Measurements from ENCODE around the gene KATNBL1. TPM values are rescaled to one million over a fixed set of nuclear protein-coding genes. Genes with fewer than 3 reads are reported as not detected.
"Not testable (repeated sequence)": the region's sequence is repeated elsewhere in the genome, so short reads cannot be mapped to it uniquely, and the experiment has no call there.

KATNBL1 gene
- total RNA-seq, 1 donor from 2014 or later = 12.0 TPM

DNA sequence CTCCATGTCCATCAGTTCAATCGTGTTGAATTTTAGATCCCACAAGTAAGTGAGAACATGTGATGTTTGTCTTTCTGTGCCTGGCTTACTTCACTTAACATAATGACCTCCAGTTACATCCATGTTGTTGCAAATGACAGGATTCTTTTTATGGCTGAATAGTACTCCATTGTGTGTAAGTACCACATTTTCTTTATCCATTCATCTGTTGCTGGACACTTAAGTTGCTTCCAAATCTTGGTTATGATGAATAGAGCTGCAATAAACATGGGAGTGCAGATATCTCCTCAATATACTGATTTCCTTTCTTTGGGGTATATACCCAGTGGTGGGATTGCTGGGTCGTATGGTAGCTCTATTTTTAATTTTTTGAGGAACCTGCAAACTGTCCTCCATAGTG lies 89.5 kb downstream of the KATNBL1 start:
- not testable (repeated sequence) for ATAC-seq; DNase-seq (ENCODE audit: low spot score)

DNA sequence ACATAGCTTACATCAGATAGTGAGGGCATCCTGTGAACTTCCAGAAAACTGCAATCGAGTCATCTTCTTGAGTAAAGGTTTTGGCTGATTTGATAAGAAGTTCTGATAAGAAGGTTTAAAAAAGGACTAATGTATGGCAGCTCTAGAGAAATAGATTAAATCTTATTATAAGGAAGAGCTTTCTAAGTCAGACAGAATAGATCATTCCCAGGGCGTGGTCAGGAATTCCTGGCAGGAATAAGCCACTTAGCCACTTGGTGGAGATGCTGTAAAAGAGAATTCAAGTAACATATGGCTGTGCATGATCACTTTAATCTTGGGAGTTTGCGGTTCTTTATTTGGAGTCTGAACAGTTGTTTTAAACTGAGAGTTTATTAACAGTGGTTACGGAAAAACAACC lies 90.6 kb downstream of the KATNBL1 start:
- no peak for DNase-seq (ENCODE audit: low spot score)
- ATAC-seq = no peak

DNA sequence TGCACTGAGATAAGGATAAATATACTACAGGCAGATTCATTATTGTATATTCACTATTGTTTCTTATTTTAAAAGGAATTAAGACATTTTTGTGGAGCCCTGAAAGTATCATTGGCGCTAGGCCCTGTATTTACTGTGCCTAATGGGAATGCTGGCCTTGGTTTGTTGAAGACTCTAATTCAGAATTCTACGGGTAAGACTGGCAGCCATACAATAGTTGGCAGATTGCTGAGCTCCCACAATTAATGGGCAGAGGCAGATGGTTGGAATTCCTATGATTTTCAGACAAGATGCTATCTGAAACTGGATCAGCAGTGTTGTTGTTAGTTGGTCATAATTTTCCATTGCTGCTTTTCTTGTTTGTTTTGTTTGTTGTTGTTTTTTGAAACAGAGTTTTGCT lies 93.3 kb downstream of the KATNBL1 start:
- ATAC-seq (no peak), DNase-seq (ENCODE audit: low spot score) (no peak)

DNA sequence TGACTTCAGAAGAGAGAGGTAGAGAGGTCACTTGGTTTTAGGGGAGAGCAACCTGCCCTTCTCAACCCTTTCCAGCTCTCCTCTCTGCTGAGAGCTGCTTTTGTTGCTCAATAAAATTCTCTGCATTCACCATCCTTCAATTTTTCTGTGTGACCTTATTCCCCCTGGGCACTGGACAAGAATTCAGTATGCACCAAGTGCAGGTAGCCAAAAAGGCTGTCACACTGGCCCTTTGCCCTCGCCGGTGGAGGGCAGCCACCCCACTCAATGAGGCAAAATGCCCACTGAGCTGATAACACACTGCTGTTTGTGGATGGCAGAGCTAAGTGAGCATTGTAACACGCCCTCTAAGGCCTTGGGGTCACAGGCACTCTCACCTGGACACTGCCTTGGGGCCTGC lies 95.2 kb downstream of the KATNBL1 start:
- peak; percentile 93 for ATAC-seq
- peak; percentile 80 for DNase-seq (ENCODE audit: low spot score)

DNA sequence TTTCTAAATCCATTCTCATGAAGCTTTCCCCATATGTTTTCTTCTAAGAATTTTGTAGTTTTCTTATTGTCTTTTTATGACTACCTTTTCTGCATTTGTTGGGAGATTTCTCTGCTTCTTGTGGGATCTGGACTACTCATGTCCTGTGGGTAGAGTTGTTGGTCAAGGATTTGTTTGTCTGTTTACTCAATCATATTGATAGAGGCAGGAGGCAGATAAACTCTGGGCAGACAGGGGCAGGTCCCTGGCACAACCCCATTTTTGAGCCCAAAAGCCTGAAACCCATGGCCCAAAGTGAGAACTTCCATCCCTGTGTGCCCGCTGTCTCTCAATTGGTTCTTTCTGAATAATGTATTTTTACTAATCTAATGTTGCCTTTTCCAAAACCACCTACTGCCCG lies 95.7 kb downstream of the KATNBL1 start:
- no peak for DNase-seq (ENCODE audit: low spot score)
- ATAC-seq = peak; percentile 38

DNA sequence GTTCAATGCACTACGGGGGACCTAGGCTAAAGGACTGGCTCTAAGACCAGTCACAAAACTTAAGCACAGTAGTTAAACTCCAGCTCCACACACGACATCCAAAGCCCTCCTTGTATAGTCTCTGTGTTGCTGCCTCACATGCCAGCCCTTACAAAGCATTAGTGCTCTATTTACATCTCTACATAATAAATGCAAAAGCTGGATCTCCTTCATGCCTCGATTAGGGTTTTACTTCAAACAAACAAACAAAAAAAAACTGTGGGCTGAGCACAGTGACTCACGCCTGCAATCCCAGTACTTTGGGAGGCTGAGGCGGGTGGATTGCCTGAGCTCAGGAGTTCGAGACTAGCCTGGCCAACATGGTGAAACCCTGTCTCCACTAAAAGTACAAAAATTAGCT lies 98.4 kb downstream of the KATNBL1 start:
- DNase-seq (ENCODE audit: low spot score) = no peak

DNA sequence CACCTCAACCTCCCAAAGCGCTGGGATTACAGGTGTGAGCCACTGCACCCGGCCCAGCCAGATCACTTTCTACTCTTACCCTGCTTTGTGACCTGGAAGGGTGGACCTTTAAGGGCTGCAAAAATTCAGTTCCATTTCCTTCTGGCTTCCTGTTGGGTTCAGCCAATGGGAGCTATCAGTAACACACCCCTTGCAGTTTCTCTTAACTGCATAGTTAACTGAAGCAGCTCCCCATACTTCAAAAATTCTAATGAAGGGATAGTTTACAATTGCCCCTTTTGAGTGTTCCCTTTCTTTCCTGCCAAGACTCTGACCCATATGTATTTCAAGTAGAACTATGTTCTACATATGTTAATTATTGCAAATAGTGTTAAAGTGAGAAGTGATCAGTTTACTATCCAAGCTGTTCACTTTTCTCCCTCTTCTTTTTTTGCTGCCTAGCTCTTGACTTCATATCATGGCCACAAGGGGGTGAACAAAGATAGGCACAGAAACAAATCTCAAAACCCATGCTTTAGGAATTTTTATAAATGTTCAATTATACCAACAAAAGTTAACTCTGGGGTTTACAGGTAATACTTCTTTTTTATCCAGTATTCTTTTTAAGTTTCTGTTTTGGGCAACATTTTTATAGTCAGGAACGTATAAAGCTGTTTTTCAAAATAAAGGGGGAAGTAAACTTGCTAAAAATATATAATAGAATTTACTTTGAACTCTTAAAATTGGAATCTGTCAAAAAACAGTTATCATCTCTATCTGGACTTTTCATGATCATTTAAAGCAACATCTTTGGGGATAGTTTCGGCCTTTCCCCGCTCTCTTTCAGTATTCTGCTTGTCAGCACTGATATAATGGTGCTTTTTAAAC lies 99.9 kb downstream of the KATNBL1 start:
- DNase-seq (ENCODE audit: low spot score) (no peak), ATAC-seq (peak; percentile 70)

More for the DNA sequence above, 98.4 kb downstream of the KATNBL1 start:
- ATAC-seq = no peak

DNA sequence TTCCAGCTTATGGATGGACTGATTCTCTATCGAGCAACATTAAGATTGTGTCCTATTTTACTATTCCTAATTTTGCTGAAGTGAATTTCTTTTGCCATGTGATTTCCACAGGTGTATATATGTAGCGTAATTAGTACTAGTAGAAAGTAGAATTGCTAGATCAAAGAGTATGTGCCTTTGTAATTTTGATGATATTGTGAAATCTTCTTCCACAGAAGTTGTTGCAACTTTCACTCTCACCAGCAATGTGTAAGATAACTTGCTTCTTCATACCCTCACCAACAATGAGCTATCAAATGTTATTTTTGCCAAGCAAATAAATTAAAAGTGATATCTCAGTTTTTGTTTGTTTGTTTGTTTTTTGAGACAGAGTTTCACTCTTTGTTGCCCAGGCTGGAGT lies 102.6 kb downstream of the KATNBL1 start:
- ATAC-seq = no peak
- DNase-seq (ENCODE audit: low spot score) = no peak

DNA sequence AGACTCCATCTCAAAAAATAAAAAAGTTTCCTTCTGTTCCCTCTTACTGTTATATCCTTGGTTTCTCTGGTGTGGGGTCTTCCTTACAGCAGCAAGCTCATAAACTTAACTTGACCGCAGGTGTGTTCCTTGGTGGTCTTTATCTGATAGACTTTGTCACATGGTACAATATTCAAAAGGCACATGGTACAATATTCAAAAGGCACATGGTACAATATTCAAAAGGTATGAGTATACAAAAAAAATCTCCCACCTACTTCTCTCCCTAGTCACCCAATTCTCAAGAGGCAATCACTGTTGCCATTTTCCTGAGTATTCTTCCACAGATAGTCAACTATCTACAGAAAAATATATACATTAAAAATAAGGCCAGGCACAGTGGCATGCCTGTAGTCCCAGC lies 103.5 kb downstream of the KATNBL1 start:
- ATAC-seq = no peak

DNA sequence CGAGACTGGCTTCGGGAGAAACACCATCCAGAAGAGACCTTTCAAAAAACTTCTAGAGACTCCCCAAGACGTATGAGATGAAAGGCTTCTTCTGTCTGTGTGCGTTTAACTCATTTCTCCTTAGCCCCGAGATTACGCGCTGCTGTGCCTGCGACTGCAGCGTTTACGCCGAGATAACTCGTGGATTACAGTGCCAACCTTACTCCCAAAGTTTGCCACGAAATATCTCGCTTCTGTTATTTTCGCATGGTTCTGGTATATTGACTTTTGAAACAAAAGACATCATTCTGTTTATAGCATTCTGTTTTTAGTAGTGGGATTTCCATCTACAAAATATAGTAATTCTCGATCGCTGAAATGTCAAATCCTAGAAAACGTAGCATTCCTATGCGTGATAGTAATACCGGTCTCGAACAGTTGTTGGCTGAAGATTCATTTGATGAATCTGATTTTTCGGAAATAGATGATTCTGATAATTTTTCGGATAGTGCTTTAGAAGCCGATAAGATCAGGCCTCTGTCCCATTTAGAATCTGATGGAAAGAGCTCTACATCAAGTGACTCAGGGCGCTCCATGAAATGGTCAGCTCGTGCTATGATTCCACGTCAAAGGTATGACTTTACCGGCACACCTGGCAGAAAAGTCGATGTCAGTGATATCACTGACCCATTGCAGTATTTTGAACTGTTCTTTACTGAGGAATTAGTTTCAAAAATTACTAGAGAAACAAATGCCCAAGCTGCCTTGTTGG lies 107.5 kb downstream of the KATNBL1 start:
- DNase-seq (ENCODE audit: low spot score) (no peak), ATAC-seq (peak; percentile 50)

More for the DNA sequence above, 103.5 kb downstream of the KATNBL1 start:
- no peak for DNase-seq (ENCODE audit: low spot score)

DNA sequence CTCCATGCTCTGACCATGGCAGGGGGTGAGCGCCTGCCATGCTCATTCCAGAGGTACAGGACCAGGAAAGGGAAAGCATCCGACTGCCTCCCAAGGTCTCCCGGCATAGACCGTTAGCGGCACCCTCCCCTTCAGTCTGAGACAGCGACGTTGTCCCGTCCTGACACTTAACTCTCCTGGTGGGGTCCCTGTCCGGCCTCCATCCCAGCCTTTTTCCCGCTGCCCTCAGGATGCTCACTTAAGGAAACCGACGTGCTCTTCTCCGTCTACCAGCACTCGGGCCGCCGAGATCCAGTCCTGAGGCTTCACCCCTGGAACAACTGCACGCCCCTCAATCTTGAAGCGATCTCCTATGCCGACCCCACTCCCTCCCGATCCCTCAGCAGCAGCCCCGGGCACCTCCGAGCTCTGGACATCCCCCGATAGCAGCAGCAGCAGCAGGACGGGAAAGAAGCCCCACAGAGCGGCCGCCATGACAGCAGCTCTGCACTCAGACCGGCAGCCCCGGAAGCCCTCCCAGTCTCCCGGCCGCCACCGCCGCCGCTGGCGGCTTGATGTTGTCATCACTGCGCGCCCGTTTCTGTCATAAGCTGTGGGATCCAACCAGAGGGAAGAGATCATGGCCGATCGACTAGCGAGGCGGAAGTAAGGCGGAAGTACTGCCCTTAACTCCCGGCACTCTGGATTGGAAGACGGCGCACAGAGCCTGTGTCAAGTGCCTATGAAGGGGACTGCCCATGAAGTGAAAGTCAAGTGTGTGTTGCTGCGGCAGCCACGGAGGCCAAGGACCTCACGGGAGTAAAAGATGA lies 108.3 kb downstream of the KATNBL1 start, which contains the start of the genes EMC7 and PGBD4:
EMC7 (minus strand) TSS at position 497 of the 809 bp plus-strand sequence; CDS start at position 474, 23 bp downstream.
PGBD4 (plus strand) TSS at position 718 of the 809 bp plus-strand sequence. CDS start 449 bp downstream, outside the sequence.
- DNase-seq (ENCODE audit: low spot score) = peak; percentile 99
- peak; percentile 99 for ATAC-seq

DNA sequence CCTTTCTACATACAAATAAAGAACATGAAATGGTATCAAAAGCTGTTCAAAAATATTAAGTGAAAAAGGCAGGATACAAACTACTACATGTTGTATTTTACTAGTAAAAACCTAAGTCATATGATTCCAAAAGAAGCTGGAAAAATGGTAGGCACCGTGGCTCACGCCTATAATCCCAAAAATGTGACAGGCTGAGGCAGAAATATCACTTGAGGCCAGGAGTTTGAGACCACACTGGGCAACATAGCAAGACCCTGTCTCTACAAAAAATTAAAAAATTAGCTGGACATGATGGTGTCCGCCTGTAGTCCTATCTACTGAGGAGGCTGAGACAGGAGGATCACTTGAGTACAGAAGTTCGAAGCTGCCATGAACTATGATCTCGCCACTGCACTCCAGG lies 110.0 kb downstream of the KATNBL1 start:
- ATAC-seq (no peak), DNase-seq (ENCODE audit: low spot score) (no peak)

Other genes with a start within 250 kb of the KATNBL1 start
- not detected for gene CHRM5, start 241.6 kb downstream of the KATNBL1 start, total RNA-seq
- 8.9 TPM for gene AVEN, start 170.9 kb downstream of the KATNBL1 start, total RNA-seq
- 38.1 TPM for gene EMC7, start 108.2 kb downstream of the KATNBL1 start, total RNA-seq
- gene PGBD4, start 108.0 kb downstream of the KATNBL1 start, total RNA-seq = 0.93 TPM
- gene EMC4, start 14.9 kb upstream of the KATNBL1 start, total RNA-seq = 57.6 TPM
- 7.0 TPM for gene SLC12A6, start 127.7 kb upstream of the KATNBL1 start, total RNA-seq
- gene NOP10, start 133.0 kb upstream of the KATNBL1 start, total RNA-seq = 56.4 TPM
- gene NUTM1, start 133.2 kb upstream of the KATNBL1 start, total RNA-seq = not detected
- gene LPCAT4, start 157.1 kb upstream of the KATNBL1 start, total RNA-seq = 4.0 TPM
- gene GOLGA8A, start 227.7 kb upstream of the KATNBL1 start, total RNA-seq = 9.0 TPM